EL (cell line): ENCODE measurements around the gene RNU7-1.

Experiments used
- DNase-seq: peaks from one replicate; pipeline ENCODE4 v3.0.0-alpha.2; 2016

The RNU7-1 gene

DNA sequence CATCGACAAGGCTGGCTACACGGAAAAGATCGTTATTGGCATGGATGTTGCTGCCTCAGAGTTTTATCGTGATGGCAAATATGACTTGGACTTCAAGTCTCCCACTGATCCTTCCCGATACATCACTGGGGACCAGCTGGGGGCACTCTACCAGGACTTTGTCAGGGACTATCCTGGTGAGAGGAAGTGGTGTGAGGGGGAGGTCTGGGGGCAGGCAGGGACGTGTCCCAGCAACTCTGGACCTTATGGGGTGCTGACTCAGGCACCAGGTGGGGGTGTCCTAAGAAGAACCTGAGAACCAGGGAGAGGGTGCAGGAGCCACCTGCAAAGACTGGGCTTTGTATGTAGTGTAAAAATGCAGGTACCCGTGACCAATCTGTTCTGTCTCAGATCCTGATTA is 24.0 kb upstream of the RNU7-1 start:
- no peak for DNase-seq

GRCh38 chr12:6921539-6921938 is 22.1 kb upstream of the RNU7-1 start:
- no peak for DNase-seq

GRCh38 chr12:6921996-6922946 is 21.3 kb upstream of the RNU7-1 start:
- DNase-seq: no peak

DNA sequence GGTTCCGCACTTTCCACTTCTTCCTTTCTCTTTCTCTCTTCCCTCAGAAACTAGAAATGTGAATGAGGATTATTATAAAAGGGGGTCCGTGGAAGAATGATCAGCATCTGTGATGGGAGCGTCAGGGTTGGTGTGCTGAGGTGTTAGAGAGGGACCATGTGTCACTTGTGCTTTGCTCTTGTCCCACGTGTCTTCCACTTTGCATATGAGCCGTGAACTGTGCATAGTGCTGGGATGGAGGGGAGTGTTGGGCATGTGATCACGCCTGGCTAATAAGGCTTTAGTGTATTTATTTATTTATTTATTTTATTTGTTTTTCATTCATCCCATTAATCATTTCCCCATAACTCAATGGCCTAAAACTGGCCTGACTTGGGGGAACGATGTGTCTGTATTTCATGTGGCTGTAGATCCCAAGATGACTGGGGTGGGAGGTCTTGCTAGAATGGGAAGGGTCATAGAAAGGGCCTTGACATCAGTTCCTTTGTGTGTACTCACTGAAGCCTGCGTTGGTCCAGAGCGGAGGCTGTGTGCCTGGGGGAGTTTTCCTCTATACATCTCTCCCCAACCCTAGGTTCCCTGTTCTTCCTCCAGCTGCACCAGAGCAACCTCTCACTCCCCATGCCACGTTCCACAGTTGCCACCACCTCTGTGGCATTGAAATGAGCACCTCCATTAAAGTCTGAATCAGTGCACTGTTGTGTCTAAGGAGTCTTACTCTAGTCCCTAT is 20.4 kb upstream of the RNU7-1 start:
- DNase-seq: no peak

GRCh38 chr12:6923851-6924250 is 19.8 kb upstream of the RNU7-1 start:
- no peak for DNase-seq

- DNase-seq: no peak
Observed at GRCh38 chr12:6925239-6925539, 18.4 kb upstream of the RNU7-1 start.

- peak; percentile 91 for DNase-seq
Observed at GRCh38 chr12:6925540-6926279, 17.9 kb upstream of the RNU7-1 start.

GRCh38 chr12:6927379-6928021 is 16.1 kb upstream of the RNU7-1 start, which contains the start of gene ATN1:
ATN1 (plus strand) TSS chr12:6927959; CDS start chr12:6934002, 6,043 bp downstream.
- DNase-seq: peak; percentile 77

GRCh38 chr12:6928022-6928702 is 15.5 kb upstream of the RNU7-1 start:
- no peak for DNase-seq

- no peak for DNase-seq
Observed at GRCh38 chr12:6928703-6929407, 14.8 kb upstream of the RNU7-1 start.

- DNase-seq: no peak
Observed at GRCh38 chr12:6929466-6930452, 13.9 kb upstream of the RNU7-1 start.

DNA sequence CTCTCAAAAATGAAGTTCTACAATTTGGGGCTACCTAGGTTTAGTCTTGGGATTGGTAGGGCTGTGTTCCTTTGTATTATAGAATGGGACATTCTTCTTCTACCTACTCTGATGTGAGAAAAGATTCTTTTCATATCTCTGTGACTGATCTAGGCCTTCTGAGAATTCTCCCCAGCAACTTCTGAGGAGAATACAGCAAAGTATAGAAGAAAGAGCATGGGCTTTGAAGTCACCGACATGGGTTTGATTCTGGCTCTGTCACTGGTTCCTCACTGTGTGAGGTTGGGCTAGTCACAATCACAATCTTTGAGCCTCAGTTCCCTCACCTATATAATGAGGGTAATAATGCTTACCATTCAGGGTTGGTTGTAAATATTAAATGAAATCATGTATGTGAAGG is 10.8 kb upstream of the RNU7-1 start:
- no peak for DNase-seq

DNA sequence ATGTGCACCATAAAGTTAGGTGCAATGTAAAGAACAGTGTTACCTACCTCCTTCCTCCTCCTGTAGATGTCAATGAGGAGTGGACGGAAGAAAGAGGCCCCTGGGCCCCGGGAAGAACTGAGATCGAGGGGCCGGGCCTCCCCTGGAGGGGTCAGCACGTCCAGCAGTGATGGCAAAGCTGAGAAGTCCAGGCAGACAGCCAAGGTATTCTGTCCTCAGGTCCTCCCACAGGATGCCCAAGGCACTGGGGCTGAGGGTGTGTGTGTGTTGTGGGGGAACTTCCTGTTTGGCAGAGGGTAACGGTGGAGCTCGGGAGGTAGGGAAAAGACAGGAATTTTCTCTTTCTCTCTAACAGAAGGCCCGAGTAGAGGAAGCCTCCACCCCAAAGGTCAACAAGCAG is 9.5 kb upstream of the RNU7-1 start:
- peak; percentile 68 for DNase-seq

DNA sequence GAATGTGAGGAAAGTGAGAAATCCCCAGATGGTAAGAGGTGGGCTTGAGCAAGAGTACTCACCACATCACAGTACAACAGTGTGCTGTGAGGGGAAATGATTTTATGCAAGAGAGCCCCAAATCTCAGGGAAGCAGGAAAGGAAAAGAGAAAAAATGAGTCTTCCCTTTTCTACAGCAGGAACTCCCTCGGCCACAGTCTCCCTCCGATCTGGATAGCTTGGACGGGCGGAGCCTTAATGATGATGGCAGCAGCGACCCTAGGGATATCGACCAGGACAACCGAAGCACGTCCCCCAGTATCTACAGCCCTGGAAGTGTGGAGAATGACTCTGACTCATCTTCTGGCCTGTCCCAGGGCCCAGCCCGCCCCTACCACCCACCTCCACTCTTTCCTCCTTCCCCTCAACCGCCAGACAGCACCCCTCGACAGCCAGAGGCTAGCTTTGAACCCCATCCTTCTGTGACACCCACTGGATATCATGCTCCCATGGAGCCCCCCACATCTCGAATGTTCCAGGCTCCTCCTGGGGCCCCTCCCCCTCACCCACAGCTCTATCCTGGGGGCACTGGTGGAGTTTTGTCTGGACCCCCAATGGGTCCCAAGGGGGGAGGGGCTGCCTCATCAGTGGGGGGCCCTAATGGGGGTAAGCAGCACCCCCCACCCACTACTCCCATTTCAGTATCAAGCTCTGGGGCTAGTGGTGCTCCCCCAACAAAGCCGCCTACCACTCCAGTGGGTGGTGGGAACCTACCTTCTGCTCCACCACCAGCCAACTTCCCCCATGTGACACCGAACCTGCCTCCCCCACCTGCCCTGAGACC is 8.0 kb upstream of the RNU7-1 start:
- DNase-seq: no peak

DNA sequence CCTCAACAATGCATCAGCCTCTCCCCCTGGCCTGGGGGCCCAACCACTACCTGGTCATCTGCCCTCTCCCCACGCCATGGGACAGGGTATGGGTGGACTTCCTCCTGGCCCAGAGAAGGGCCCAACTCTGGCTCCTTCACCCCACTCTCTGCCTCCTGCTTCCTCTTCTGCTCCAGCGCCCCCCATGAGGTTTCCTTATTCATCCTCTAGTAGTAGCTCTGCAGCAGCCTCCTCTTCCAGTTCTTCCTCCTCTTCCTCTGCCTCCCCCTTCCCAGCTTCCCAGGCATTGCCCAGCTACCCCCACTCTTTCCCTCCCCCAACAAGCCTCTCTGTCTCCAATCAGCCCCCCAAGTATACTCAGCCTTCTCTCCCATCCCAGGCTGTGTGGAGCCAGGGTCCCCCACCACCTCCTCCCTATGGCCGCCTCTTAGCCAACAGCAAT is 7.4 kb upstream of the RNU7-1 start:
- DNase-seq: no peak

DNA sequence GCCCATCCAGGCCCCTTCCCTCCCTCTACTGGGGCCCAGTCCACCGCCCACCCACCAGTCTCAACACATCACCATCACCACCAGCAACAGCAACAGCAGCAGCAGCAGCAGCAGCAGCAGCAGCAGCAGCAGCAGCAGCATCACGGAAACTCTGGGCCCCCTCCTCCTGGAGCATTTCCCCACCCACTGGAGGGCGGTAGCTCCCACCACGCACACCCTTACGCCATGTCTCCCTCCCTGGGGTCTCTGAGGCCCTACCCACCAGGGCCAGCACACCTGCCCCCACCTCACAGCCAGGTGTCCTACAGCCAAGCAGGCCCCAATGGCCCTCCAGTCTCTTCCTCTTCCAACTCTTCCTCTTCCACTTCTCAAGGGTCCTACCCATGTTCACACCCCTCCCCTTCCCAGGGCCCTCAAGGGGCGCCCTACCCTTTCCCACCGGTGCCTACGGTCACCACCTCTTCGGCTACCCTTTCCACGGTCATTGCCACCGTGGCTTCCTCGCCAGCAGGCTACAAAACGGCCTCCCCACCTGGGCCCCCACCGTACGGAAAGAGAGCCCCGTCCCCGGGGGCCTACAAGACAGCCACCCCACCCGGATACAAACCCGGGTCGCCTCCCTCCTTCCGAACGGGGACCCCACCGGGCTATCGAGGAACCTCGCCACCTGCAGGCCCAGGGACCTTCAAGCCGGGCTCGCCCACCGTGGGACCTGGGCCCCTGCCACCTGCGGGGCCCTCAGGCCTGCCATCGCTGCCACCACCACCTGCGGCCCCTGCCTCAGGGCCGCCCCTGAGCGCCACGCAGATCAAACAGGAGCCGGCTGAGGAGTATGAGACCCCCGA is 6.8 kb upstream of the RNU7-1 start:
- no peak for DNase-seq

DNA sequence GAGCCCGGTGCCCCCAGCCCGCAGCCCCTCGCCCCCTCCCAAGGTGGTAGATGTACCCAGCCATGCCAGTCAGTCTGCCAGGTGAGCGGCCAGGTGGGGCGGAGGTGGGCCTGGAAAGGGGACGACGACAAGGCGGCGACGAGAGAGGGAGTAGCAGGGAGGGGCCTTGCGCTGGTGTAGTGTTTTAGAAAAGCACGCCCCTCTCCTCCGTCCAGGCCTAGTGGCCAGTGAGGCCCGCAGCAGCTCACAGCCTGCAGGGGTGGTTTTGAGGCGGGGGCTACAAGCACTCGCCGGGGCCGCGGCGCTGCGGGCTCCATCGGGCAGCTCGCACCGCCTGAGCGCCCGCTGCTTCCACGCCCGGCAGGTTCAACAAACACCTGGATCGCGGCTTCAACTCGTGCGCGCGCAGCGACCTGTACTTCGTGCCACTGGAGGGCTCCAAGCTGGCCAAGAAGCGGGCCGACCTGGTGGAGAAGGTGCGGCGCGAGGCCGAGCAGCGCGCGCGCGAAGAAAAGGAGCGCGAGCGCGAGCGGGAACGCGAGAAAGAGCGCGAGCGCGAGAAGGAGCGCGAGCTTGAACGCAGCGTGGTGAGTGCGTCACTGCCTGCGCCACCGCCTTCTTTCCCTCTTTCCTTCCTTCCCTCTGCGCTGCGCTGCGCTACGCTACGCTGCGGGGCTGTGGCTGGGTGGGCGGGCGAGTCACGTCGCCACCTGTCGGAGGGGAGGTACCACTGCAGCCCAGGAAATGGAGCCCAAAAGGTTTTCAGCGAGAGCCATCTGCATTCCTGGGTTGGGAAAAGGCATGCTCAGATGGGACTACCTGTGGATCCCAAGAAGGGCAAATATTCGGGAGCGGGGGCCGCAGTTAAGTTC is 5.9 kb upstream of the RNU7-1 start:
- DNase-seq: peak; percentile 92
